HuH-7.5 (cell line): ENCODE results near the gene TNMD.

Experiments used
- DNase-seq: peaks from one replicate; pipeline ENCODE4 v3.0.0; 2011; ENCODE audit warnings: low spot score

The TNMD gene

GRCh38 chrX:100645106-100645505 lies 60.4 kb downstream of the TNMD start:
- DNase-seq = no peak

- DNase-seq = no peak
Observed at GRCh38 chrX:100647095-100647494, 62.4 kb downstream of the TNMD start.

DNA sequence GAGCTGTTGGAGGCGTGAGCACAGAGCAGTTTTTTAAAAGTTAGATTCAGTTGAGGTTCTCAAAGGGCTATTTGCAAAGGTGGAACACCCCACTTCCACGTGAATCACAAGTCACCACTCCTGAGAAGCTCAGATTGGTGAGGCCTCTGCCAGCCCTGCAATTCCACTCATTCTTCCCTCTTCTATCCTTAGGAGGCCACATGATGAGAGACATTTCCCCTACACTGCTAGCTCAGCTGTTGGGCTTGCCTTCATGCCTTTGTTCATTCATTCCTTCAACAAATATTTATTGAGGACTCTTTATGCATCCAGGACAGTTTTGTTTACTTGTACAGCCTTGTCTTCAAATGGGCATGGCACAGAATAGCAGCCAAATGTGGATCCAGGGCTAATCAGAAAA lies 63.0 kb downstream of the TNMD start:
- DNase-seq = no peak

GRCh38 chrX:100648458-100649417 lies 64.0 kb downstream of the TNMD start:
- DNase-seq = no peak
